ENCODE results near the gene SHISA5.
A peak's percentile ranks its signal among the peaks of the same experiment; 100 is the strongest.

Gene SHISA5

DNA sequence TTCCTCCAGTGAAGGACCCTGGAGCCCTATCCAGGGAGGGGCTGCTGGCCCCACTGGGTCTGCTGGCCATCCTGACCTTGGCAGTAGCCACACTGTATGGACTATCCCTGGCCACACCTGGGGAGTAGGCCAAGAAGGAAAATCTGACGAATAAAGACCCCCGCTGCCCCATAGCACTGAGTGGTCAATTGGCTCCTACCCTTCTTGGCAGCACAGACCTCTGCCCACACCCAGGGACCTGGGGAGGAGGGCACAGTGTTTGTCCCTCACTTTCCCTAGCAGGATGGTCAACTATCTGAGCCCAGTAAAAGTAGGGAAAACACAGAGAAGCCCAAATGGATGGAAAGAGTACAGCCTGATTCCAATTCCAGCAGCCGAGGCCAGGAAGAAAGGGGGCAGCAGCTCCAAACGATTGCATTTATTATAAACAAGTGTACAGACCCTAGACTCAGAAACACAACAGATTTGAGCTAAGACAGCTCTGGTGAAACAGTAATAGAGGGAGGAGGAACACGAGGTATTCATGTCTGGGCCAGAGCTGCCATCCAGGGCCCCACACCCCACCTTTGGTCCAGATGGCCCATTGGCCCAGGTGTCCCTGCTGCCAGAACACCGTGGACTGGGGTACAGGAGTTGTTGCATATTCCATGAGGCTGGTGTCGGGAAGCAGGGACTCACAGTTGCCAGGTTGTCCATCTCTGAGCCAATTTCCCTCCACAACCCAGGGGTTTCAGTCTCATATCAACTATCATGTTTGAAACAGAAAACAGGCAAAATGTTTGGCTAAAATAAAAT, 36.3 kb downstream of the SHISA5 start:
- Mint-ChIP-seq H3K36me3 (ENCODE audit: low read depth) (peaks cover 12% of the 10 kb centered on the region), H3K27ac (peak overlapping the region; percentile 32), H3K4me1 (peaks cover 40% of the 10 kb centered on the region), H3K9me3 (no peaks in the 10 kb centered on the region), H3K4me3 (no peak overlapping the region), H3K27me3 (ENCODE audit: low read depth, poor library complexity) (no peaks in the 10 kb centered on the region)
- no peak for DNase-seq
- TF ChIP-seq, protein P1, sequence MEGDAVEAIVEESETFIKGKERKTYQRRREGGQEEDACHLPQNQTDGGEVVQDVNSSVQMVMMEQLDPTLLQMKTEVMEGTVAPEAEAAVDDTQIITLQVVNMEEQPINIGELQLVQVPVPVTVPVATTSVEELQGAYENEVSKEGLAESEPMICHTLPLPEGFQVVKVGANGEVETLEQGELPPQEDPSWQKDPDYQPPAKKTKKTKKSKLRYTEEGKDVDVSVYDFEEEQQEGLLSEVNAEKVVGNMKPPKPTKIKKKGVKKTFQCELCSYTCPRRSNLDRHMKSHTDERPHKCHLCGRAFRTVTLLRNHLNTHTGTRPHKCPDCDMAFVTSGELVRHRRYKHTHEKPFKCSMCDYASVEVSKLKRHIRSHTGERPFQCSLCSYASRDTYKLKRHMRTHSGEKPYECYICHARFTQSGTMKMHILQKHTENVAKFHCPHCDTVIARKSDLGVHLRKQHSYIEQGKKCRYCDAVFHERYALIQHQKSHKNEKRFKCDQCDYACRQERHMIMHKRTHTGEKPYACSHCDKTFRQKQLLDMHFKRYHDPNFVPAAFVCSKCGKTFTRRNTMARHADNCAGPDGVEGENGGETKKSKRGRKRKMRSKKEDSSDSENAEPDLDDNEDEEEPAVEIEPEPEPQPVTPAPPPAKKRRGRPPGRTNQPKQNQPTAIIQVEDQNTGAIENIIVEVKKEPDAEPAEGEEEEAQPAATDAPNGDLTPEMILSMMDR (IDR thresholded peaks at IDR 0.05) = no peak

DNA sequence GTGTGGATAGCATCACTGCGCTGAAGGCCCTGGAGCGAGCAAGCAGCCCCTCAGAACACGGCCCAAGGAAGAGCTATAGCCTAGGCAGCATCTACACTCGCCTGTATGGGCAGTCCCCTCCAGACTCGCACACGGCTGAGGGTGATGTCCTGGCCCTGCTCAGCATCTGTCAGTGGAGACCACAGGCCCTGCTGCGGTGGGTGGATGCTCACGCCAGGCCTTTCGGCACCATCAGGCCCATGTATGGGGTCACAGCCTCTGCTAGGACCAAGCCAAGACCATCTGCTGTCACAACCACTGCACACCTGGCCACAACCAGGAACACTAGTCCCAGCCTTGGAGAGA, 36.9 kb downstream of the SHISA5 start:
- no peak for DNase-seq
- Mint-ChIP-seq H3K4me3 (no peak overlapping the region), H3K4me1 (peaks cover 38% of the 10 kb centered on the region), H3K27ac (peak overlapping the region; percentile 99), H3K9me3 (no peaks in the 10 kb centered on the region), H3K27me3 (ENCODE audit: low read depth, poor library complexity) (no peaks in the 10 kb centered on the region), H3K36me3 (ENCODE audit: low read depth) (peaks cover 12% of the 10 kb centered on the region)
- TF ChIP-seq, protein P1 (IDR thresholded peaks at IDR 0.05) = no peak

DNA sequence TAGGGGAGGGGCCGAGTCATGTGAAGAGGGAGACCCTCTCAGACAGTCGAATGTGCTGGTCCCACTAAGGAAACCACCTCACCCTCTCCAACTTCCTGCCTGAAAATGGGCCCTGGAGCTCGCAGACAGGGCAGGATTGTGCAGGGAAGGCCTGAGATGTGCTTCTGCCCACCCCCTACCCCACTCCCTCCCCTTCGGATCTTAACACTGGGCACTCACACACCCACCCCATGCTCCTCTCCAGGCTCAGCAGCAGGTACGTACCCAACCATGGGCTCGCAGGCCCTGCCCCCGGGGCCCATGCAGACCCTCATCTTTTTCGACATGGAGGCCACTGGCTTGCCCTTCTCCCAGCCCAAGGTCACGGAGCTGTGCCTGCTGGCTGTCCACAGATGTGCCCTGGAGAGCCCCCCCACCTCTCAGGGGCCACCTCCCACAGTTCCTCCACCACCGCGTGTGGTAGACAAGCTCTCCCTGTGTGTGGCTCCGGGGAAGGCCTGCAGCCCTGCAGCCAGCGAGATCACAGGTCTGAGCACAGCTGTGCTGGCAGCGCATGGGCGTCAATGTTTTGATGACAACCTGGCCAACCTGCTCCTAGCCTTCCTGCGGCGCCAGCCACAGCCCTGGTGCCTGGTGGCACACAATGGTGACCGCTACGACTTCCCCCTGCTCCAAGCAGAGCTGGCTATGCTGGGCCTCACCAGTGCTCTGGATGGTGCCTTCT, 37.4 kb downstream of the SHISA5 start:
- Mint-ChIP-seq H3K4me3 (no peak overlapping the region), H3K27me3 (ENCODE audit: low read depth, poor library complexity) (no peaks in the 10 kb centered on the region), H3K36me3 (ENCODE audit: low read depth) (peaks cover 12% of the 10 kb centered on the region), H3K27ac (peak overlapping the region; percentile 99), H3K4me1 (peaks cover 38% of the 10 kb centered on the region), H3K9me3 (no peaks in the 10 kb centered on the region)
- TF ChIP-seq, protein P1 (IDR thresholded peaks at IDR 0.05) = no peak
- DNase-seq = no peak

DNA sequence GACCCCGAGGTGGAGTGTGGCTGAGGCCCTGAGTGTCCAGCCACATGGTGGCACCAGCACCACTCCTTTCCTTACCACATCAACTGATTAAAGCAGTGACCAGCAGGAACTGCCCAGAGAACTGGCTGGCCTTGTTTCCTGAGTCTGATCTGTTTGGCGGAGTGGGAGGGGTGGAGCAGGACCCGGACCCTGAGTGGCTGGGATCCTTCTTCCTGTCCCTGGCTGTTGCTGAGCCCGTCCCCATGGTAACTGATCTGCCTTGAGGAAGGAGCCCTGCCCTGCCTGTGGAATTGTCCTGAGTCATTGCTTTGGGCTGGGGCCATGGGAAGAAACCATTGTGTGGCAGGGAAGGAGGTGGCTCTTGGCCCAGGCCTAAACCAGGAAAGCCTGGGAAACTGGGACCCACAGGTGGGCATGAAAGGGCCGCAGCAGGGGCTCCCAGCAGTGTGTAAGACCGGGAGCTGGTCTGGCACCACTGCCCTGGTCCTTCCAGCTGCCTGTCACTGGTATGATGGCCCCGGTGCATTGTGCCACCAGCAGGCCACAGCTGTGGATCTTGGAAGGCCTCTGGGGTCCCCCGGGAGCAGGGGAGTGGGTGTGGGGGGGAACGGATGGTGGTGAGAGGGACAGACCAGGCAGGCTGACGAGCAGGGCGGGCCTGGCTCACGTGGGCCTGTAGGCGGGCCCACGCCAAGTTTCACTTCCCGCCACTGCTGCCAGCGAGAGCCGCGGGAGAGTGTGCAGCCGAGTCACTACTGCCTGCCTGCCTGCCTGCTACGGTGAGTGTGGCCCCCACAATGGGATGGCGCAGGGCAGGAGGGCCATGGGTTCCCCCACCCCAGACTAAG, 38.2 kb downstream of the SHISA5 start:
- peak; percentile 86 for DNase-seq
- TF ChIP-seq, protein P1 (IDR thresholded peaks at IDR 0.05) = peak; percentile 52
- no peaks in the 10 kb centered on the region for H3K9me3 Mint-ChIP-seq
- peak overlapping the region; percentile 99 for H3K27ac Mint-ChIP-seq
- no peaks in the 10 kb centered on the region for H3K27me3 Mint-ChIP-seq (ENCODE audit: low read depth, poor library complexity)
- peak overlapping the region; percentile 65 for H3K4me3 Mint-ChIP-seq
- H3K4me1 Mint-ChIP-seq = peaks cover 38% of the 10 kb centered on the region
- H3K36me3 Mint-ChIP-seq (ENCODE audit: low read depth) = peaks cover 15% of the 10 kb centered on the region

DNA sequence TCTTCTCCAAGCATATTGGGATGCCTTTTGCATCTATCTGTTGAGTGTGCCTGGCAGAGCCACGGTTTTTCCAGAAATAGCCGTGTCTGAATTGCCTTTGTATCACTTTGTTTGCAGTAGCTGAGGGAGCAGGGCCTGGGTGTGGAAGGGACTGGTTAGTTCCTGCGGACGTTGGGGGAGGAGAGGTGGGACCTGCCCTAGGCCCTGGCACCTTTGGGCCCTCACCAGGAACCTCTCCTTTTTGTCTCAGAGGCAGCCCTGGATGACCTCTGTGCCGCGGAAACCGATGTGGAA, 38.8 kb downstream of the SHISA5 start:
- no peaks in the 10 kb centered on the region for H3K27me3 Mint-ChIP-seq (ENCODE audit: low read depth, poor library complexity)
- H3K4me1 Mint-ChIP-seq = peaks cover 37% of the 10 kb centered on the region
- H3K36me3 Mint-ChIP-seq (ENCODE audit: low read depth) = peaks cover 18% of the 10 kb centered on the region
- no peak for DNase-seq
- H3K27ac Mint-ChIP-seq = peak overlapping the region; percentile 99
- H3K4me3 Mint-ChIP-seq = no peak overlapping the region
- TF ChIP-seq, protein P1 (IDR thresholded peaks at IDR 0.05) = no peak
- no peaks in the 10 kb centered on the region for H3K9me3 Mint-ChIP-seq
